GM18505 (cell line): Measurements from ENCODE around the gene CETP.
"Not testable (repeated sequence)": the region's sequence is repeated elsewhere in the genome, so short reads cannot be mapped to it uniquely, and the experiment has no call there.

Experiments
- ATAC-seq: cut with Tn5 transposase; IDR thresholded peaks from one replicate; pipeline ENCODE4 v1.9.1; 2021; ENCODE audit not compliant: unreplicated experiment
- POLR2A ChIP-seq: IDR thresholded peaks from 4 replicates; pipeline ENCODE4 v1.6.1; 2011; ENCODE audit warnings: borderline replicate concordance; ENCODE audit not compliant: insufficient read depth, insufficient read length; ENCODE audit errors: extremely low read depth

The CETP gene

DNA sequence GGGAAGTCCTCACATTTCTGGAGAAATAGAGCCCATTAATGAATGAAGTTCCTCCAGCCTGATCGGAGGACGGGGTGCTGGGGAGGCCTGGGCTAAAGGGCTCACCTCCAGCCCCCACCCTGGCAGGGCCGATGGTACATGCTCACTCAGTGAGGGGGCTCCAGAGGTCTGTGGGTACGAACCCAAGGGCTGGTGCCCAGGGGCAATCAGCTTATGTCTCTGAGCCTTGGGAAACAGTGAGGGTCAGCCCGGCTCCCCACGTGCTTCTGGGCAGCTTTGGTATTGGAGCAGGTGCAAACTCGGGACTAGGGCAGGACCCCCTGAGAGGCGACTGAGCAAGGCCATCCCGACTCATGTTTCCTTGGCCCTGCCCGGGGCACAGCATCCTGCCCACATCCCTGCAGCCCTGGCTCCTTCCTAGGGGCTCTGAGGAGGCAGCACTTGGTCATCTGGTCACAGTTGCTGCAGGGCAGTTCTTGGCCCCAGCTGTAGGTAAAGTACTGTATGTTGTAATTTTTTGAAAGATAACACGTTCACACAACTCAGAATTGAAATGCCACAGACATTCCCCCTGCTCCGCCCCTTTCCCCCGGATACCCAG lies 969 bp upstream of the CETP start:
- no peak for ATAC-seq
- no peak for TF ChIP-seq POLR2A

DNA sequence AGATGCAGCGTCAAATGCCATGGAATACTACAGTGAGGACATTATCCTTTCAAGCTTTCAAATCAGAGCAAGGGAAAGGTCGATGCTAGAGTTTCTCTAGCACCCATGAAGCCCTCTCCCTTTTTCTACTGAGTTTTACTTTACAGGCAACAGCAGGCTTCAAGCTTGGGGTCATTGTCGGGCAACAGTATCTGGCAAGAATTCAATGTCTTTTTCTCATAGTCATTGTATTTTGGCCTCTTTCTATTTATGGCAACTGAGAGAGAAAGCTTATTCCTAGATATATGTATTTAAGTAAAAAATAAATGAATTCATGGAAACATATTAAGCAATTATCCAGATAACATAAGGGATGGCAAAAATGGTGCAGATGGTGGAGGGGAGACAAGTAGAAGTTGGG lies 364 bp upstream of the CETP start:
- no peak for TF ChIP-seq POLR2A
- no peak for ATAC-seq

DNA sequence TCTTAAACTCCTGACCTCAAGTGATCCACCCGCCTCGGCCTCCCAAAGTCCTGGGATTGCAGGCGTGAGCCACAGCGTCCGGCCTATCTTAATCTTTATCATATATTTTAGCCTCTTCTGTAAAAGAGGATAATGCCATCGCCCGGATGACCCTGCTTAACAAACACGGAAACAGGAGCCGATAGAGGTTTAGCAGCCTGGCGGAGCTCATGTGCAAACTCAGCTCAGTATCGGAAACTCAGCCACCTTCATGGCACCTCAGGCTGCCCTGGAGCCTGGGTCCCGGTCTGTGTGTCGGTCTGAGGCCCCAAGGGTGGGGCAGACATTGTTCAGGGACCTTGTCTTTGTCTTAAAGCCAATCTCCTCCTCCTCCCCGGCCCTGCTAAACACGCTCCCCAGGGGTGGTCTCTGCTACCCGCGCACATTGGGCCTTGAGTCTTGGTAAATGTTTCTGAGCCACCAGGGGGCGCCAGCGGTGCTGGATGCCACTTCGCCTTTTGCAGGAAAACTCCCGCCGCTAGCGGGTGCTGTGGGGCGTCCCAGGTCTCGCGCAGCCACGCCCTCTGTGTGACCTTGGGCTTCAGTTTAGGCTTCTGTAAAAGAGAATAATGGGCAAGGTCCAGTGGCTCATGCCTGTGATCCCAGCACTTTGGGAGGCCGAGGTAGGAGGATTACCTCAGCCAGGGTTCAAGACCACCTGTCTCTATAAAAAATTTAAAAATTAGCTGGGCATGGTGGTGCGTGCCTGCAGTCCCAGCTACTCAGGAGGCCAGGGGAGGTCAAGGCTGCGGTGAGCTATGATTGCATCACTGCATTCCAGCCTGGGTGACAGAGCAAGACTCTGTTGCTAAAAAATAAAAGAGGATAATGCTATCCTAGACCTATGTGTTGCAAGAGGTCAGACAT lies 2.7 kb downstream of the CETP start:
- peak; percentile 69 for ATAC-seq
- TF ChIP-seq POLR2A = no peak

DNA sequence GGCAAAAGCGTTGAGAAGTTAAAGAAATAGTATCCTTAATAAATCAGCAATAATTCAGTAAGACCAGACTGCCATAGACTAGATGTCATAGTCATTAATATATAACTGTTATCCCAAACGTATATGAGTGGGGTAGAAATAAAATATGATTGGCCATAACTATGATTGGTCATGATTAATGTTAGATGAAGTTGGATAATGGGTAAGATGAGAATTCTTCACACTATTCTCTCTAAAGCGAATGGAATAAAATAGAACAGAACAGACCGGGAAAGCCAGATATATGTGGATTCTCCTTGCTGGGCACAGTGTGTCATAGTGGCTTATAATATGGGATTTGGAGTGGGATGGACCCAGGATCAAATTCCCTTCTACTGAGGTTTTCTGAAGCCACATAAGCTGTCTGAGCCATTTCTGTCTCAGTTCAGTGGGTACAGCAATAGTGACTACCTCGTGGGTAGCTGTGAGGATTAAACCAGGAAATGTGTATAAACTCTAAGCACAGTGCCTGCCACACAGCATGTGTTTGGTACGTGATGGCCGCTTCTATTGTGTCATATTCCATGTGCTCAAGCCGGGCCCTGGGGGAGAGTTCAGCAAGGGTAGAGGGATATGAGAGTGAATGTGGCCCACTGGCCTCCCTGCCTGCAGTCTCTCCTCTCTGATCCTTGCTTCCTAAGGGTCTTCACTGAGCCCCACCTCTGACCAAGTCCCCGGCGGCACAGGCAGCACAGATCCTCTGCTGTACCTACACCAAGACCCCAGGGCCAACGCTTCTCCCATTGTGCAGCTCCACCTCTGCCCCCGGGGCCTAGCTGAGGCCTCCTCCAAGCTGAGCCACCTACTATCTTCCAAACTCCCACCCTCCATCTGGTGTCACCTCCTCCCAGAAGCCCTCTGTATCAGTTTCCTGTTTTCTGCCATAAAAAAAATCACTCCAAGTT lies 3.7 kb downstream of the CETP start:
- TF ChIP-seq POLR2A = no peak
- ATAC-seq = no peak

DNA sequence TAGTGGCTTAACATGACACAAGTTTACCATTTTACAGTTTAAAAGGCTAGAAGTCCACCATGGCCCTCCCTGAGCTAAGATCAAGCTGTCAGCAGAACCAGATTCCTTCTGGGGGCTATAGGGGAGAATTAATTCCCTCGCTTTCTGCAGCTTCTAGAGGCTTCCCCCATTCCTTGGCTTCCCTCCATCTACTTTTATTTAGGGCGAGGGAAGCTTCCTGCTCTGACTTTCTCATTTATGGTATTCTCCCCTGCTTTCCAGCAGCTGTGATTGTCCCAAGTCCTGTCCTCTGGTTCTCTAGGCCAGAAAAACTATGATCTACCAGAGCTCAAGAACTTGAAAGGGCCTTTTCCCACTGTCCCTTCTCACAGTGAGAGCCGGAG lies 4.3 kb downstream of the CETP start:
- no peak for ATAC-seq
- no peak for TF ChIP-seq POLR2A

DNA sequence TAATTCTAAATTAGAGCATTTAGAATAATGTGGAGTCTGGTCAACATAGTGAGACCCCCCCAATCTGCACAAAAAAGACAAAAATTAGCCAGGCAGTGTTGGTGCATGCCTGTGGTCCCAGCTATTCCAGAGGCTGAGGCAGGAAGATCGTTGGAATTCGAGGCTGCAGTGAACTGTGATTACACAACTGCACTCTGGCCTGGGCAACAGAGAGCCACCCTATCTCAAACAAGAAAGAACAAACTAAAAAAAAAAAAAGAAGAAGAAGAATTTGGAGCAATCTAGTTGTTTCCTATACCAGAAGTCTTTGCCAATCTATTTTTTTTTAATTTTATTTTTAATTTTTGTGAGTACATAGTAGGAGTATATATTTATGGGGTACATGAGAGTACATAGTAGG lies 6.0 kb downstream of the CETP start:
- no peak for TF ChIP-seq POLR2A
- no peak for ATAC-seq

DNA sequence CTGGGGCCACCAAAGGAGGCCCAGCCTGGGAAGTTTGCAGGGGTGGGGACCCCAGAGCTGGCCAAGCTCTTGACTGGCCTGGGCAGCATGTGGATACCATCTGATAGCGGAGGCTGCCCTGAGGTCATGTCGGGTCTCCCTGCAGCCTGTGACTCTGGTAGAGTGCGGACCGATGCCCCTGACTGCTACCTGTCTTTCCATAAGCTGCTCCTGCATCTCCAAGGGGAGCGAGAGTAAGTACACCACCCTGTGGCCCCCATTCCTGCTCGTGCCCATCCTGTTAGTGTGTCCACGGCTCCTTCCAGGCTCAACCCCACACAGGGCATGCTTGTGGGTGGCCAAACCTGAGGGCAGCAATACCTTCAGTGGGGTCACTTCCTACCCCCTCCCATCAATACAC lies 8.0 kb downstream of the CETP start:
- no peak for TF ChIP-seq POLR2A
- no peak for ATAC-seq

DNA sequence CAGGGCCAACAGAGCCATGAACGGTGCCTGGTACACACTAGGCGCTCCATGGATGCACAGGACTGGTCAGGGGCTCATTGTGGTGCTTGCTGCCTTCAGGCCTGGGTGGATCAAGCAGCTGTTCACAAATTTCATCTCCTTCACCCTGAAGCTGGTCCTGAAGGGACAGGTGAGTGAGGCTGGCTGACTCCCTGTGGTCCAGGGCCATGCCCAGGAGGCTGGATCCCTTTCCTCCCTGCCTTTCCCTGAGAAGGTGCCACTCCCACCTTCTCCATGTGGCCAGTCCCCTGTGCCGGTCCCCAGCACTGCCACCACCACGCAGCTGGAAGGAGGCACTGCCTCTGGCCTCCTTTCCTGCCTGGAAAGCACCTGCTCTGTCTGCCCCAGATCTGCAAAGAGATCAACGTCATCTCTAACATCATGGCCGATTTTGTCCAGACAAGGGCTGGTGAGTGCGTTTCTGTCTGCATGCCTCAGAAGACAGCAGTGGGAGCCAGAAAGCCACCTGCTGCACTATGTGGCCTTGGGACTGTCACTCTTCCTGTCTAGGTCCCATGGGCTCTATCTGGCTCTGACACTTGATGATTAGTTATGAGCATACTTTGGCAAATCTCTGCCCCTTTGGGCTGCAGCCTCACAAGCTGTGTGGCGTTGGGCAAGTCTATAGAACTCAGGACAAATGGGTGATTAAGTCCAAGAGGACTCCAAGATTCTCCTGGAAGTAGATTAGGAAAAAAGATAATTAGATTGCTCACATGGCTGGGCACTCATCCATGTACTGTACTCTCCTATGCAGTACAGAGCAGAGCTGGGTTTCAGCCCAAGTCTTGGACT lies 9.4 kb downstream of the CETP start:
- ATAC-seq = peak; percentile 81
- TF ChIP-seq POLR2A = no peak

DNA sequence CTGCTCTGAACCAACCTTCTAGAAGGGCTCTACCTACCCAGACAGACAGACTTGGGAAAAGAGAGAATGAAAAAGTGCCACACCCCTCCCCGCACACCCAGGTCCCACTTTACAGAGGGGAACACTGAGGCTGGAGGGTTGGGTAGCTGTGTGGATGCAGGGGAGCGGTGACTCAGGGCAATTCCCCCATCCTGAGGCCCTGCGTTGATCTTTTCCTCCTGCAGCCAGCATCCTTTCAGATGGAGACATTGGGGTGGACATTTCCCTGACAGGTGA lies 10.0 kb downstream of the CETP start:
- no peak for TF ChIP-seq POLR2A
- ATAC-seq = no peak

DNA sequence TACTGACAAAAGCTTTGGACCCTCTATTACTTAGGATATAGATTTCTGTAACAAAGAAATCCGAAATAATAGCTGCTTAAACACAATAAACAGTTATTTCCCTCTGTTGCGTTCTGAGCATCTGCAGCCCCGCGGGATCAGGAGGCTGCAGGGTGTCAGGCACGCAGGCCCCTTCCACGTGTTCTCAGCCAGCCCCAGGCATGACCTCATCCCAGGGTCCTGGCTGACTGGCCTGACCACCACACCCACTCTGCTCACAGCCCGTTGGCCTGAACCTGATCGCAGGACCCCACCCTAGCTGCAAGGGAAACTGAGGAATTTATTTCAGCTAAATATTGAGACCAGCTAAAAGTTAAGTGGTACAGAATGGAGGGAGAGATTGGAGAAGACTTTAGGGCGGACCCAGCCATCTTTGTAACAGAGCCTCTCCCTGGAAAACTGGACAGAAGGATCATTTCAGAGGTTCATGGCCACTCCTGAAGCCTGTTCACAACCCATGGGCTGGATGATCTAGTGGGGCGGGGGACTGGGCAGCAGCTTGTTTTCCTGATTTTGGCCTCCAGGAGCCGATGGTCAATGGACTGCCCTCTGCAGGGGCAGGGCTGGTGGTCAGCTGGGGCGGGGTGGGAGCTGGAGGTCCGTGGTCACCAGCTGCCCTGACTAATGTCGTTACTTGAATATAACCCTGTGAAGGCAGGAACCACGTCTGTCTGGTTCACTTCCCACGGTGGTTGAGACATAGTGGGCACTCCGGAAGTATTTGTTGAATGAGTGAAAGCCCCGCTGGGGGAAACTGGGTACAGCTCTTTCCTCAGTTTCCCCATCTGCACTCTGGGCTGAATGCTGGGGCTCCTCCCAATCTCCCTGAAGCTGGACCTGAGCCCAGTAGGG lies 10.9 kb downstream of the CETP start:
- no peak for ATAC-seq
- no peak for TF ChIP-seq POLR2A

DNA sequence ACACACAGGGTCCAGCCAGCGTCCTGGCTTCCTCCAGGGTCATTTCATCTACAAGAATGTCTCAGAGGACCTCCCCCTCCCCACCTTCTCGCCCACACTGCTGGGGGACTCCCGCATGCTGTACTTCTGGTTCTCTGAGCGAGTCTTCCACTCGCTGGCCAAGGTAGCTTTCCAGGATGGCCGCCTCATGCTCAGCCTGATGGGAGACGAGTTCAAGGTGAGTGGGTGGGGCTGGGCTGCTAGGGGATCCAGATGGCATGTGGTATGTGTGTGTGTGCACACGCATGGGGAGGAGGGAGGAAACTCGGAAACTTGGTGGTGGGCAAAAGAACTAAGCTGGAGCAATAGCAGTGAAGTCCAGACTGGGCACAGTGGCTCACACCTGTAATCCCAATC lies 11.5 kb downstream of the CETP start:
- TF ChIP-seq POLR2A = no peak
- ATAC-seq = no peak

DNA sequence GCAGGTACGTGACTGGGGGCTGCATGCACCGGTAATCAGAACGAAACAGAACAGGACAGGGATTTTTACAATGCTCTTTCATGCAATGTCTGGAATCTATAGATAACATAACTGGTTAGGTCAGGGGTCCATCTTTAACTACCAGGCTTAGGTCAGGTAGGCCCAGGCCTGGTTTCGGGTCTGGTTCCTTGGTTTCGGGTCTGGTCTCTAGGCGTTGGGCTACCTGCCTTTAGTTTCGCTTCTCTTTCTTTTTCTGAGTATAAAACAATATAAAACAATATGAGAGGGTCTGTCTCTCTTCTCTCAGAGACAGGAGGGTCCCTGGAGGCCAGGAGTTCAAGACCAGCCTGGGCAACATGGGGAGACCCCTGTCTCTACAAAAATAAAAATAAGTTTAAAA lies 12.1 kb downstream of the CETP start:
- not testable (repeated sequence) for ATAC-seq
